WTC11 (cell line): Measurements from ENCODE around the gene BMP7. TPM values are rescaled to one million over a fixed set of nuclear protein-coding genes. Genes with fewer than 3 reads are reported as not detected.

Experiments used
- ATAC-seq: fragments of 200-7000 bp; cut with Tn5 transposase; 2 replicates; pipeline ENCODE4 v1.10.0; 2021; ENCODE audit warnings: mild to moderate bottlenecking, moderate library complexity
- CTCF ChIA-PET: fragments of 300-600 bp; sonication (Branson Sonifier 250); formaldehyde crosslinking; loops from one replicate; lab custom pipeline; 2021; ENCODE audit warnings: antibody characterized with exemption; lab: Charles Lee
- POLR2A ChIA-PET: fragments of 350-600 bp; sonication (Branson Sonifier 250); formaldehyde crosslinking; loops from one replicate; lab custom pipeline; 2021; ENCODE audit warnings: antibody characterized with exemption; lab: Charles Lee
- DNase-seq: peaks from one replicate; pipeline ENCODE4 v3.0.0; 2021; ENCODE audit warnings: low spot score
- H3K27ac Mint-ChIP-seq: 2 replicates; pipeline ENCODE4 v1.8.0; 2021; ENCODE audit warnings: mixed read lengths
- H3K27me3 Mint-ChIP-seq: 2 replicates; pipeline ENCODE4 v1.8.0; 2021; ENCODE audit warnings: low read depth, mild to moderate bottlenecking, moderate library complexity, mixed read lengths
- H3K36me3 Mint-ChIP-seq: 2 replicates; pipeline ENCODE4 v1.8.0; 2021; ENCODE audit warnings: mixed read lengths
- H3K4me1 Mint-ChIP-seq: 2 replicates; pipeline ENCODE4 v1.8.0; 2022; ENCODE audit warnings: mixed read lengths
- H3K4me3 Mint-ChIP-seq: 2 replicates; pipeline ENCODE4 v1.8.0; 2021; ENCODE audit warnings: mild to moderate bottlenecking, moderate library complexity, mixed read lengths
- H3K9me3 Mint-ChIP-seq: 2 replicates; pipeline ENCODE4 v1.8.0; 2021; ENCODE audit warnings: mixed read lengths
- CBFB ChIP-seq: sonication (generic); formaldehyde crosslinking; IDR thresholded peaks from 2 replicates; pipeline ENCODE4 v1.8.1; 2022; ENCODE audit warnings: mild to moderate bottlenecking, low read depth, missing genetic modification reagents
- CDX4 ChIP-seq: fragments of 250-450 bp; sonication (Bioruptor Pico); IDR thresholded peaks from 2 replicates; pipeline ENCODE4 v1.9.0; 2021; ENCODE audit warnings: moderate library complexity, mild to moderate bottlenecking, inconsistent platforms, borderline replicate concordance
- CREB1 ChIP-seq: sonication (generic); formaldehyde crosslinking; IDR thresholded peaks from 2 replicates; pipeline ENCODE4 v1.8.0; 2023; ENCODE audit warnings: mild to moderate bottlenecking, missing genetic modification reagents
- E2F1 ChIP-seq: sonication (generic); formaldehyde crosslinking; IDR thresholded peaks from 2 replicates; pipeline ENCODE4 v1.8.0; 2022; ENCODE audit warnings: mild to moderate bottlenecking, missing genetic modification reagents
- E2F5 ChIP-seq: sonication (generic); formaldehyde crosslinking; IDR thresholded peaks from 2 replicates; pipeline ENCODE4 v1.8.1; 2022; ENCODE audit warnings: mild to moderate bottlenecking, moderate library complexity, missing genetic modification reagents
- ELF4 ChIP-seq: sonication (generic); formaldehyde crosslinking; IDR thresholded peaks from 2 replicates; pipeline ENCODE4 v1.8.1; 2022; ENCODE audit warnings: low read depth, mild to moderate bottlenecking, moderate library complexity, missing genetic modification reagents
- ERG ChIP-seq: fragments of 250-450 bp; sonication (Bioruptor Pico); IDR thresholded peaks from 2 replicates; pipeline ENCODE4 v1.8.0; 2021; ENCODE audit warnings: mild to moderate bottlenecking
- GTF2I ChIP-seq: fragments of 250-450 bp; sonication (Bioruptor Pico); conservative IDR thresholded peaks from 2 replicates; pipeline ENCODE4 v1.4.0; 2021; ENCODE audit warnings: mild to moderate bottlenecking
- MYBL2 ChIP-seq: sonication (generic); formaldehyde crosslinking; IDR thresholded peaks from 2 replicates; pipeline ENCODE4 v1.8.1; 2023; ENCODE audit warnings: mild to moderate bottlenecking, moderate library complexity, missing genetic modification reagents
- NFYB ChIP-seq: sonication (generic); formaldehyde crosslinking; conservative IDR thresholded peaks from 2 replicates; pipeline ENCODE4 v1.8.0; 2022; ENCODE audit warnings: low read depth, missing genetic modification reagents
- PRRX2 ChIP-seq: fragments of 250-450 bp; sonication (Bioruptor Pico); IDR thresholded peaks from 2 replicates; pipeline ENCODE4 v1.8.0; 2021; ENCODE audit warnings: mild to moderate bottlenecking
- SMAD4 ChIP-seq: sonication (generic); formaldehyde crosslinking; IDR thresholded peaks from 2 replicates; pipeline ENCODE4 v1.8.0; 2022; ENCODE audit warnings: mild to moderate bottlenecking, missing genetic modification reagents
- ZNF219 ChIP-seq: sonication (generic); formaldehyde crosslinking; IDR thresholded peaks from 2 replicates; pipeline ENCODE4 v1.8.0; 2023; ENCODE audit warnings: missing genetic modification reagents, mild to moderate bottlenecking, borderline replicate concordance
- ZNF263 ChIP-seq: sonication (generic); formaldehyde crosslinking; IDR thresholded peaks from 2 replicates; pipeline ENCODE4 v1.8.1; 2022; ENCODE audit warnings: low read depth, mild to moderate bottlenecking, moderate library complexity, missing genetic modification reagents
- ZNF416 ChIP-seq: fragments of 250-450 bp; sonication (Bioruptor Pico); IDR thresholded peaks from 2 replicates; pipeline ENCODE4 v1.9.0; 2021; ENCODE audit warnings: mild to moderate bottlenecking, inconsistent platforms
- total RNA-seq: library from RNA; stranded (reverse); gene quantifications from 3 replicates; pipeline ENCODE4 v1.2.3, GENCODE V29; 2021
- TF ChIP-seq, protein P1 (sequence below): fragments of 250-450 bp; sonication (Bioruptor Pico); IDR thresholded peaks from 2 replicates; pipeline ENCODE4 v2.1.2; 2022; ENCODE audit warnings: mild to moderate bottlenecking, moderate library complexity
- TF ChIP-seq, protein P2 (sequence below): sonication (generic); formaldehyde crosslinking; conservative IDR thresholded peaks from 2 replicates; pipeline ENCODE4 v1.8.1; 2023; ENCODE audit warnings: mild to moderate bottlenecking, low read depth, missing genetic modification reagents, moderate library complexity
- TF ChIP-seq, protein P3 (sequence below): sonication (generic); formaldehyde crosslinking; conservative IDR thresholded peaks from 2 replicates; pipeline ENCODE4 v1.8.1; 2022; ENCODE audit warnings: mild to moderate bottlenecking, missing genetic modification reagents
- TF ChIP-seq, protein P4 (sequence below): fragments of 250-450 bp; sonication (Bioruptor Pico); IDR thresholded peaks from 2 replicates; pipeline ENCODE4 v1.9.0; 2021; ENCODE audit warnings: mild to moderate bottlenecking
- TF ChIP-seq, protein P5 (sequence below): sonication (generic); formaldehyde crosslinking; IDR thresholded peaks from 2 replicates; pipeline ENCODE4 v1.8.1; 2023; ENCODE audit warnings: mild to moderate bottlenecking, missing genetic modification reagents

BMP7 gene
- total RNA-seq, 1 experiment from 2014 or later: 40.7 TPM

- H3K27ac Mint-ChIP-seq: no peak overlapping the region
- H3K27me3 Mint-ChIP-seq: peaks cover 4% of the 10 kb centered on the region
- DNase-seq: no peak
- H3K4me3 Mint-ChIP-seq: no peak overlapping the region
- H3K9me3 Mint-ChIP-seq: no peaks in the 10 kb centered on the region
- POLR2A ChIA-PET: no interaction called here
- TF ChIP-seq, protein P1, sequence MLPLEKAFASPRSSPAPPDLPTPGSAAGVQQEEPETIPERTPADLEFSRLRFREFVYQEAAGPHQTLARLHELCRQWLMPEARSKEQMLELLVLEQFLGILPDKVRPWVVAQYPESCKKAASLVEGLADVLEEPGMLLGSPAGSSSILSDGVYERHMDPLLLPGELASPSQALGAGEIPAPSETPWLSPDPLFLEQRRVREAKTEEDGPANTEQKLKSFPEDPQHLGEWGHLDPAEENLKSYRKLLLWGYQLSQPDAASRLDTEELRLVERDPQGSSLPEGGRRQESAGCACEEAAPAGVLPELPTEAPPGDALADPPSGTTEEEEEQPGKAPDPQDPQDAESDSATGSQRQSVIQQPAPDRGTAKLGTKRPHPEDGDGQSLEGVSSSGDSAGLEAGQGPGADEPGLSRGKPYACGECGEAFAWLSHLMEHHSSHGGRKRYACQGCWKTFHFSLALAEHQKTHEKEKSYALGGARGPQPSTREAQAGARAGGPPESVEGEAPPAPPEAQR: no peak
- TF ChIP-seq ZNF219 (CRISPR knock-in tag) (no peak), CDX4 (no peak), MYBL2 (CRISPR knock-in tag) (no peak), ERG (CRISPR knock-in tag) (no peak), E2F5 (CRISPR knock-in tag) (no peak), GTF2I (CRISPR knock-in tag) (no peak), ZNF416 (CRISPR knock-in tag) (no peak), NFYB (no peak)
- TF ChIP-seq, protein P2, sequence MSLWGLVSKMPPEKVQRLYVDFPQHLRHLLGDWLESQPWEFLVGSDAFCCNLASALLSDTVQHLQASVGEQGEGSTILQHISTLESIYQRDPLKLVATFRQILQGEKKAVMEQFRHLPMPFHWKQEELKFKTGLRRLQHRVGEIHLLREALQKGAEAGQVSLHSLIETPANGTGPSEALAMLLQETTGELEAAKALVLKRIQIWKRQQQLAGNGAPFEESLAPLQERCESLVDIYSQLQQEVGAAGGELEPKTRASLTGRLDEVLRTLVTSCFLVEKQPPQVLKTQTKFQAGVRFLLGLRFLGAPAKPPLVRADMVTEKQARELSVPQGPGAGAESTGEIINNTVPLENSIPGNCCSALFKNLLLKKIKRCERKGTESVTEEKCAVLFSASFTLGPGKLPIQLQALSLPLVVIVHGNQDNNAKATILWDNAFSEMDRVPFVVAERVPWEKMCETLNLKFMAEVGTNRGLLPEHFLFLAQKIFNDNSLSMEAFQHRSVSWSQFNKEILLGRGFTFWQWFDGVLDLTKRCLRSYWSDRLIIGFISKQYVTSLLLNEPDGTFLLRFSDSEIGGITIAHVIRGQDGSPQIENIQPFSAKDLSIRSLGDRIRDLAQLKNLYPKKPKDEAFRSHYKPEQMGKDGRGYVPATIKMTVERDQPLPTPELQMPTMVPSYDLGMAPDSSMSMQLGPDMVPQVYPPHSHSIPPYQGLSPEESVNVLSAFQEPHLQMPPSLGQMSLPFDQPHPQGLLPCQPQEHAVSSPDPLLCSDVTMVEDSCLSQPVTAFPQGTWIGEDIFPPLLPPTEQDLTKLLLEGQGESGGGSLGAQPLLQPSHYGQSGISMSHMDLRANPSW (CRISPR knock-in tag): no peak
- CTCF ChIA-PET: interaction anchor here (1.0 to 2.6 kb wide), 6 partner anchors 16 to 198 kb away, joined by 3 to 11 read pairs (median 5); partner anchors contain the start of gene SPO11
- H3K4me1 Mint-ChIP-seq: peaks cover 44% of the 10 kb centered on the region
- no peak for ATAC-seq
- H3K36me3 Mint-ChIP-seq: no peaks in the 10 kb centered on the region
Observed at GRCh38 chr20:57288651-57289277, 22.3 kb upstream of the BMP7 start.

- POLR2A ChIA-PET: no interaction called here
- no peak overlapping the region for H3K4me3 Mint-ChIP-seq
- no peaks in the 10 kb centered on the region for H3K36me3 Mint-ChIP-seq
- CTCF ChIA-PET: no interaction called here
- H3K4me1 Mint-ChIP-seq: peaks cover 53% of the 10 kb centered on the region
- no peak overlapping the region for H3K27ac Mint-ChIP-seq
- ATAC-seq (no peak), DNase-seq (no peak)
- H3K9me3 Mint-ChIP-seq: no peaks in the 10 kb centered on the region
- H3K27me3 Mint-ChIP-seq: peaks cover 4% of the 10 kb centered on the region
- TF ChIP-seq, protein P3, sequence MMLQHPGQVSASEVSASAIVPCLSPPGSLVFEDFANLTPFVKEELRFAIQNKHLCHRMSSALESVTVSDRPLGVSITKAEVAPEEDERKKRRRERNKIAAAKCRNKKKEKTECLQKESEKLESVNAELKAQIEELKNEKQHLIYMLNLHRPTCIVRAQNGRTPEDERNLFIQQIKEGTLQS (CRISPR knock-in tag): no peak
- TF ChIP-seq SMAD4 (CRISPR knock-in tag) (no peak), ZNF263 (CRISPR knock-in tag) (no peak), PRRX2 (CRISPR knock-in tag) (no peak), CREB1 (CRISPR knock-in tag) (no peak), ELF4 (CRISPR knock-in tag) (no peak), CBFB (CRISPR knock-in tag) (no peak), E2F1 (no peak)
- TF ChIP-seq, protein P4, sequence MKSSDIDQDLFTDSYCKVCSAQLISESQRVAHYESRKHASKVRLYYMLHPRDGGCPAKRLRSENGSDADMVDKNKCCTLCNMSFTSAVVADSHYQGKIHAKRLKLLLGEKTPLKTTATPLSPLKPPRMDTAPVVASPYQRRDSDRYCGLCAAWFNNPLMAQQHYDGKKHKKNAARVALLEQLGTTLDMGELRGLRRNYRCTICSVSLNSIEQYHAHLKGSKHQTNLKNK (CRISPR knock-in tag): no peak
- TF ChIP-seq, protein P1: no peak
- TF ChIP-seq, protein P5, sequence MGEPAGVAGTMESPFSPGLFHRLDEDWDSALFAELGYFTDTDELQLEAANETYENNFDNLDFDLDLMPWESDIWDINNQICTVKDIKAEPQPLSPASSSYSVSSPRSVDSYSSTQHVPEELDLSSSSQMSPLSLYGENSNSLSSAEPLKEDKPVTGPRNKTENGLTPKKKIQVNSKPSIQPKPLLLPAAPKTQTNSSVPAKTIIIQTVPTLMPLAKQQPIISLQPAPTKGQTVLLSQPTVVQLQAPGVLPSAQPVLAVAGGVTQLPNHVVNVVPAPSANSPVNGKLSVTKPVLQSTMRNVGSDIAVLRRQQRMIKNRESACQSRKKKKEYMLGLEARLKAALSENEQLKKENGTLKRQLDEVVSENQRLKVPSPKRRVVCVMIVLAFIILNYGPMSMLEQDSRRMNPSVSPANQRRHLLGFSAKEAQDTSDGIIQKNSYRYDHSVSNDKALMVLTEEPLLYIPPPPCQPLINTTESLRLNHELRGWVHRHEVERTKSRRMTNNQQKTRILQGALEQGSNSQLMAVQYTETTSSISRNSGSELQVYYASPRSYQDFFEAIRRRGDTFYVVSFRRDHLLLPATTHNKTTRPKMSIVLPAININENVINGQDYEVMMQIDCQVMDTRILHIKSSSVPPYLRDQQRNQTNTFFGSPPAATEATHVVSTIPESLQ (CRISPR knock-in tag): no peak
Observed at GRCh38 chr20:57287901-57288300, 21.5 kb upstream of the BMP7 start.
